Measurements from ENCODE around the gene CCDC87. TPM values are rescaled to one million over a fixed set of nuclear protein-coding genes. Genes with fewer than 3 reads are reported as not detected.
A peak's percentile ranks its signal among the peaks of the same experiment; 100 is the strongest.
"Not testable (repeated sequence)": the region's sequence is repeated elsewhere in the genome, so short reads cannot be mapped to it uniquely, and the experiment has no call there.

CCDC87 gene
- total RNA-seq, 1 donor from 2014 or later, result 0.31 TPM

- CTCF ChIA-PET, result interaction anchor here (1.0 to 2.3 kb wide), 6 partner anchors 15 to 85 kb away, joined by 3 to 18 read pairs (median 6); partner anchors contain the start of genes RBM4 and RBM4B
These were observed 406 bp upstream of the CCDC87 start for GRCh38 chr11:66593303-66593635.

GRCh38 chr11:66591175-66591574, 1.7 kb downstream of the CCDC87 start:
- no peak for TF ChIP-seq CTCF (IDR thresholded peaks at IDR 0.05)
- intact Hi-C loops (cut with micrococcal nuclease), result loop anchor here (5.0 kb wide), 1 partner anchor 66 kb away; no protein-coding TSS in a partner anchor
- ChIA-PET POLR2A (interaction anchor here (1.2 to 6.6 kb wide), 5 partner anchors 12 to 86 kb away, joined by 4 to 72 read pairs (median 20); partner anchors contain the start of genes RBM14, RBM4 and RBM4B), CTCF (interaction anchor here (0.6 to 2.3 kb wide), 4 partner anchors 12 to 87 kb away, joined by 3 to 18 read pairs (median 4); partner anchors contain the start of genes RBM14 and RBM4B)
- no peak for ATAC-seq (ENCODE audit: low read depth)
- peaks cover 4% of the 10 kb centered on the region for H3K36me3 Mint-ChIP-seq (ENCODE audit: low read depth)
- H3K27ac Mint-ChIP-seq, result no peak overlapping the region
- peaks cover 34% of the 10 kb centered on the region for H3K4me1 Mint-ChIP-seq
- DNase-seq, result no peak
- no peak overlapping the region for H3K4me3 Mint-ChIP-seq
- no peaks in the 10 kb centered on the region for H3K9me3 Mint-ChIP-seq
- H3K27me3 Mint-ChIP-seq, result no peaks in the 10 kb centered on the region

More at GRCh38 chr11:66593303-66593635, 406 bp upstream of the CCDC87 start:
- Mint-ChIP-seq H3K36me3 (ENCODE audit: low read depth) (peaks cover 4% of the 10 kb centered on the region), H3K9me3 (no peaks in the 10 kb centered on the region), H3K27me3 (no peaks in the 10 kb centered on the region), H3K27ac (peak overlapping the region; percentile 99), H3K4me1 (peaks cover 36% of the 10 kb centered on the region), H3K4me3 (peak overlapping the region; percentile 100)
- intact Hi-C loops (cut with micrococcal nuclease), result loop anchor here (1.0 to 5.0 kb wide), 5 partner anchors 23 to 281 kb away; partner anchors contain the start of genes RBM14 and RBM4
- TF ChIP-seq CTCF (IDR thresholded peaks at IDR 0.05), result no peak
- ATAC-seq (ENCODE audit: low read depth) (peak; percentile 7), DNase-seq (no peak)
- POLR2A ChIA-PET, result interaction anchor here (0.8 to 6.6 kb wide), 9 partner anchors 13 to 85 kb away, joined by 4 to 72 read pairs (median 8); partner anchors contain the start of genes RBM14, RBM4 and RBM4B

- no peak for ATAC-seq (ENCODE audit: low read depth)
- DNase-seq, result no peak
- Mint-ChIP-seq H3K36me3 (ENCODE audit: low read depth) (peaks cover 4% of the 10 kb centered on the region), H3K9me3 (no peaks in the 10 kb centered on the region), H3K27ac (no peak overlapping the region), H3K4me3 (no peak overlapping the region), H3K27me3 (no peaks in the 10 kb centered on the region), H3K4me1 (peaks cover 24% of the 10 kb centered on the region)
- ChIA-PET CTCF (interaction anchor here (0.7 to 1.9 kb wide), 3 partner anchors 9 to 88 kb away, joined by 4 to 11 read pairs (median 4); partner anchors contain the start of gene RBM4B), POLR2A (interaction anchor here (0.6 to 6.6 kb wide), 5 partner anchors 26 to 702 kb away, joined by 3 to 52 read pairs (median 5); partner anchors contain the start of genes FIBP, RBM14 and RBM4)
- intact Hi-C loops (cut with micrococcal nuclease), result loop anchor here (5.0 kb wide), 1 partner anchor 67 kb away; no protein-coding TSS in a partner anchor
- no peak for TF ChIP-seq CTCF (IDR thresholded peaks at IDR 0.05)
These were observed 2.7 kb downstream of the CCDC87 start for GRCh38 chr11:66589996-66590675.

GRCh38 chr11:66589315-66589714, 3.5 kb downstream of the CCDC87 start:
- ATAC-seq (ENCODE audit: low read depth); H3K36me3 Mint-ChIP-seq (ENCODE audit: low read depth); H3K4me3 Mint-ChIP-seq; intact Hi-C loops (cut with micrococcal nuclease); DNase-seq; H3K27me3 Mint-ChIP-seq; H3K9me3 Mint-ChIP-seq; H3K27ac Mint-ChIP-seq: not testable (repeated sequence)
- CTCF ChIA-PET, result interaction anchor here (0.7 to 1.9 kb wide), 2 partner anchors 9 to 89 kb away, joined by 4 to 11 read pairs; partner anchors contain the start of gene RBM4B
- POLR2A ChIA-PET, result interaction anchor here (0.6 to 1.1 kb wide), 4 partner anchors 22 to 701 kb away, joined by 3 to 12 read pairs (median 3); partner anchors contain the start of genes FIBP and RBM14
- H3K4me1 Mint-ChIP-seq, result peaks cover 18% of the 10 kb centered on the region

- POLR2A ChIA-PET, result no interaction called here
- ATAC-seq (ENCODE audit: low read depth), result no peak
- Mint-ChIP-seq H3K9me3 (peaks cover 9% of the 10 kb centered on the region), H3K4me1 (no peaks in the 10 kb centered on the region), H3K27me3 (no peaks in the 10 kb centered on the region), H3K36me3 (ENCODE audit: low read depth) (no peaks in the 10 kb centered on the region), H3K27ac (no peak overlapping the region), H3K4me3 (no peak overlapping the region)
- CTCF ChIA-PET, result no interaction called here
- intact Hi-C loops (cut with micrococcal nuclease), result no loop called here
- no peak for TF ChIP-seq CTCF (IDR thresholded peaks at IDR 0.05)
- no peak for DNase-seq
These were observed 6.7 kb downstream of the CCDC87 start for GRCh38 chr11:66586136-66586535.

- H3K36me3 Mint-ChIP-seq (ENCODE audit: low read depth); CTCF ChIA-PET; H3K27ac Mint-ChIP-seq; intact Hi-C loops (cut with micrococcal nuclease); H3K4me3 Mint-ChIP-seq; H3K4me1 Mint-ChIP-seq; ATAC-seq (ENCODE audit: low read depth); DNase-seq; H3K9me3 Mint-ChIP-seq; H3K27me3 Mint-ChIP-seq: not testable (repeated sequence)
- POLR2A ChIA-PET, result interaction anchor here (0.6 kb wide), 1 partner anchor 31 kb away, joined by 4 read pairs; the partner anchor contains the start of gene RBM14
These were observed 7.4 kb downstream of the CCDC87 start for GRCh38 chr11:66585447-66585846.

- H3K4me1 Mint-ChIP-seq; intact Hi-C loops (cut with micrococcal nuclease); H3K9me3 Mint-ChIP-seq; H3K4me3 Mint-ChIP-seq; H3K27ac Mint-ChIP-seq; H3K36me3 Mint-ChIP-seq (ENCODE audit: low read depth); H3K27me3 Mint-ChIP-seq; ATAC-seq (ENCODE audit: low read depth); POLR2A ChIA-PET; DNase-seq: not testable (repeated sequence)
- CTCF ChIA-PET, result interaction anchor here (1.5 to 5.8 kb wide), 2 partner anchors 96 kb away, joined by 5 to 186 read pairs; partner anchors contain the start of gene RBM4B
These were observed 10.2 kb downstream of the CCDC87 start for GRCh38 chr11:66582565-66583147.
